H1 (cell line): ENCODE data around the gene NCL.

Source experiments
- JUND ChIP-seq: IDR thresholded peaks from 2 replicates; pipeline ENCODE4 v1.6.1; 2011; ENCODE audit warnings: mild to moderate bottlenecking, improper control_type of control experiment, low read length
- RNF2 ChIP-seq: fragments of 200-900, 300-1000 bp; sonication (generic); IDR thresholded peaks from 2 replicates; pipeline ENCODE4 v1.7.1; 2016; ENCODE audit warnings: borderline replicate concordance, low read depth, mild to moderate bottlenecking, antibody characterized with exemption, low read length; ENCODE audit not compliant: poor library complexity, severe bottlenecking; ENCODE audit errors: missing control alignments
- TF ChIP-seq, protein P1 (sequence below): IDR thresholded peaks from 2 replicates; pipeline ENCODE4 v1.6.1; 2011; ENCODE audit warnings: low read depth, mild to moderate bottlenecking, low read length; ENCODE audit not compliant: insufficient read depth

DNA sequence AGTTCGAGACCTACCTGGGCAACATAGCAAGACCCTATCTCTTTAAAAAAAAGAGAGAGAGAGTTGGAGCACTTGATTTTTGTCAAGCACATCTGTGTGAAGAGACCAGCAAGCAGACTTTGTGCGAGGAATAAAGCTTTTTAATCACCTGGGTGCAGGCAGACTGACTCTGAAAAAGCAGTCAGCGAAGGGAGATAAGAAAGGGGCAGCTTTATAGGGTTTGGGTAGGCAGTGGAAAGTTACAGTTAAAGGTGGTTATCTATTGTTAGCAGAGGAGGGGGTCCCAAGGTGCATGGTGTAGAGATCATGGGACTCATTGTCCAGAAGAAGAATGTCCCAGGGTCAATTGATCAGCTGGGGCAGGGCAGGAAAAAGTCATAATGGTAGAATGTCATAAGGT is 34.4 kb downstream of the NCL start:
- TF ChIP-seq RNF2 (no peak), JUND (no peak)
- TF ChIP-seq, protein P1, sequence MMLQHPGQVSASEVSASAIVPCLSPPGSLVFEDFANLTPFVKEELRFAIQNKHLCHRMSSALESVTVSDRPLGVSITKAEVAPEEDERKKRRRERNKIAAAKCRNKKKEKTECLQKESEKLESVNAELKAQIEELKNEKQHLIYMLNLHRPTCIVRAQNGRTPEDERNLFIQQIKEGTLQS = no peak
